Activated CD8-positive, alpha-beta memory T cell treated with anti-CD3 and anti-CD28 coated beads, Interleukin-2, amount 50 U/mL, for 24 hours (primary cell): Measurements from ENCODE around the gene NTRK1.

ENCODE experiments used
- DNase-seq: peaks from one replicate; pipeline ENCODE4 v3.0.0-alpha.2; 2020; ENCODE audit errors: extremely low read depth

Gene NTRK1

GRCh38 chr1:156898161-156898566 is 37.5 kb downstream of the NTRK1 start:
- no peak for DNase-seq

- no peak for DNase-seq
These were observed 38.5 kb downstream of the NTRK1 start for GRCh38 chr1:156898971-156899664.

DNA sequence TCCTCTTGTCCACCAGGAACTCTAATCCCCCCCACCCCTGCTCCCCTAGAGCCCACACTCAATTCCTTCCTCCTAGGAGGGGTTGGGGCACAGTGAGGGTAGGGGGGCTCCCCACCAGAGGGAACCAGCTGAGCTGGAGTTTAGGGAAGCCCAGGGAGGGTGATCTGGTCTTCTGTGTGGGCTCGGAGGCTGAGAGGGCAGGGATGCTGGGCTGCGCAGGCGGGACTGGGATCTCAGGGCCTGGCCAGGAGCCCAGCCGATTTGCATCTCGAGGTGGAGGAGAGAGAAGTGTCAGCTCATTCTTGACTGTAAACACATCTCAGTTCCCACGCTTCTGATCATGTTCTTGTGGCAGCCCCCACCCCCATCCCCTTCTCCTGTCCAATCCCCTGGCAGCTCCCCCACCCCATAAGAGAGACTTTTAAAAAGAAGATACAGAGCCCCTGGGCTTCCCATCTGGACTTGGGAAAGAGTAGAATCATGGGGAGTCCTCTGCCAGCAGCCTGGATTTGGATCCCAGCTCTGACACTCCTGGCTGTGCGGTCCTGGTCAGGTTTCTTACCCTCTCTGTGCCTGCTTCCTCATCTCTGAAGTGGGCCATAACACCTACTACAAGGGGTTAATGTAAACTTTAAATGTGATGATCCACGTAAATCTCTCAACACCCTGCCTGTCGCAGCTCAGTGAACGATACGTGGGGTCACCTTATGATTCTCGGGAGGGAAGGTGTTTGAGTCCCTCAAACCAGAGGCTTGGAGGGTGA is 39.5 kb downstream of the NTRK1 start:
- no peak for DNase-seq

DNA sequence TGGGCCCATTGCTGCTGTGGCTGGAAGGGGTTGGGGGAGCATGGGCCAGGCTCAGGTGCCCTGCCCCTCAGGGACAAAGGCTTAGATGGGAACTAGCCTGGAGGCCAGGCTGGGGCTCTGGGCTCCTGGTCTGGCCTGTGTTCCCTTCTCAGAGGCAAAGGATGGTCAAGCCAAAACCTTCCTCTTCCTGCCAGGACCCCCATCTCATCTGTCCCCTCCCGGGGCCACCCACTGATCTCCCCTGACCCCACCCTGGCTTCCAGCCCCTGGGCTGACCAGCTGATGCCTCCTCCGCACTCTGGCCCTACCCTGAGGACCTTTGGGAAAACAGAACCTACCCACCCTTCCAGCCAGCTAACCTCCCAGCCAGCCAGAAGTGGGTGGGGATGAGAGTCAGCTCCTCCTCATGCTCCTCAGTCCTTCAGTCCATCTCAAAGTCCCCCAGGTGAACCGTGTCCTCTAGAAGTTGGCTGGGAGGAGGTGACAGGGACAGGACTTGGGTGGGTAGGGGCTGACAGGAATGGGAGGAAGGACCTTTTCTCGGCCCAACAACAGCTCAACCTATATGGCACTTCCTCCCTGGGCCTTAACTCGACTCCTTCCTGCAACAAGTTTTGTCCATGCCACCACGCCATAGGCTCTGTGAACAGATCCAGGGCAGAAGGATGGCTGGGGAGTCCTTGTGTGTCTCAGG is 40.4 kb downstream of the NTRK1 start:
- DNase-seq = no peak

DNA sequence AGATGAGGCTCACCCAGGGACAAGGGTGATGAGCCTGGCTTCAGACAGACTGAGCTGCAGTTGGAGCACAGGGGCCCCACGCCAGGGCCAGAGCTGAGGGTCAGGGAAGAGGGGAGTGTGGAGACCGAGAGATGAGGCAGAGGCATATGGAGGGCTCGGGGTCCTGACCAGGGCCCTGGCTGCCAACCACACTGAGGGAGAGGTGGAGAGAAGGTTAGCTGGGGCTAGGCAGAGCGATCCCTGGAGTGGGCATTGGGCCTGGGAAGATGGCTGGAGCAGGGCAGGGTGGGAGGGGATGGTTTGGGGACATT is 40.9 kb downstream of the NTRK1 start:
- DNase-seq = no peak

DNA sequence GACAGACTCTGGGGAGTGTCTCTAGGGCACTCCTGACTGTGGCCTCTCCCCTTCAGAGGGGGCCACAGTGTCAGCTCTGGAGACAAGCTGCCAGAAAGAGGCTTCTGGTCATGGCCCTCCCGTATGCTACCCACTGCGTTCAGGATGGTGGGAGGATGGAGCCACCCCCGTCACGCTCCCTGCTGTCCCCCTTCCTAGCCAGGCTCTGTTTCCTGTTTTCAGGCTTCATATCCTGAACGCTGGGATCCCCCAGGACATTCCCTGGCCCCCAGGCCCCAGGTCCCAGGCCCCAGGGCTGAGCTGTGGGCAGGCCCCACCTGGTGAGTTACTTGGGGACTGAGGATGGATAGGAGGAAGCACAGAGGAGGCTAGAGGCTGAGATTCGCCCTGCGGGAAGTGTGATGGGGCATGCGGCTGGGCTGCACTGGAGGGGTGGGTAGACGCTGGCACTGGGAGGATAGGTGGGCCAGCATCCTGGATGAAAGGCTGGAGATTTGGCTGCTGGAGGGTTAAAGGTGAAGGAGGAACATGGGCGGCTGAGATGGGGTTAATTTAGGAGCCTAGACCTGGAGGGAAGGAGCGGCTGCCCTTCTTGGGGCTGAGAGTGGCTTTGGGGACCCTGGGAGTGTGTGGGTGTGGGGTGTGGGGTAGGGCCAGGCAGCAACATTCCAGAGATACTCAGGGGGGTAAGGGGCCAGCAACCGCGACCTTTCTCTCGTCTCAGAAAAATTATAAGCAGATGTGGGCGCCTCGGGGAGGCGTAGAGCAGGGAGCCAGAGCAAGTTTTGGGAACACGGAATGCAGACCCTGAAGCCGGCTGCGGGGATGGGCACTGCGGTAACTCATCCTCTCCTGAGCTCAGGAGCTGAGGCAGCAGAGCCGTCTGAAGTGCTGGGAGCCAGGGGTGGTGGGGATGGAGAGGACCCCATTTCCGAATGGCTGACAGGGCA is 41.6 kb downstream of the NTRK1 start:
- no peak for DNase-seq

GRCh38 chr1:156903328-156904091 is 42.8 kb downstream of the NTRK1 start:
- DNase-seq = no peak

- no peak for DNase-seq
These were observed 43.7 kb downstream of the NTRK1 start for GRCh38 chr1:156904187-156904959.

DNA sequence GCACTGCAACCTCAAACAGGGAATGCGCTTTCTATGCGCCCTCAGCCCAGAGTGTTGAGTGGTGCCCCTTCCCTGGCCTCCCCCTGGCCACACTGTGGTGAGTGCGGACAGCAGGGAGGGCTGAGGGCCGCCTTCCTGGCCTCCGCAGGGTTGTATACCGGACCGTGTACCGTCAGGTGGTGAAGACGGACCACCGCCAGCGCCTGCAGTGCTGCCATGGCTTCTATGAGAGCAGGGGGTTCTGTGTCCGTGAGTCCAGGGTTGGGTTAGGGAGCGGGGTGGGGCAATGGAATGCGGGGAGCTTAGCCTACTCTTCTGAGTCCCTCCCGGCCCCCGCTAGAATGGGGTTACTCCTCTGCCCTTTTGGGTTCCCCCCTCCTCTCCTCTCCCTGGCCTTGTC is 44.5 kb downstream of the NTRK1 start:
- DNase-seq = no peak

DNA sequence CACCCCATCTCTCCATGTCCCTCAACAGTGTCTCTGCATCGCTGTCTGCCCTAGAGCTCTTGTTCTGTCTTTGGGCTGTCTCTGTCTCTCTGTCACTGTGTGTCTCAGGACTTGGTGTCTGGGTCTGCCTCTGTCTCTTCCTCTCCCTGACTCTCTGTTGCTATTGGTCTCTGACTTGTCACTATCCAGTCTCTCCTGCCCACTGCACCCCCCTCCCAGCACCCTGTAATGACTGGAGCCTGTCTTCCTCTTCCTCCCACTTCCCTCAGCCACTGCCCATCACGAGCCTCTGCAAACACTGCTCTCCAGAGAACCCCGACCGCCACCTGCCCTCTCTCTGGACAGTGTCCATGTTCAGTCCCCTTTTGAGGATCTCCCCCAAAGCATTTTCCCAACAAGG is 45.0 kb downstream of the NTRK1 start:
- DNase-seq = no peak

- DNase-seq = no peak
These were observed 45.7 kb downstream of the NTRK1 start for GRCh38 chr1:156906206-156906906.

GRCh38 chr1:156908541-156908940 is 47.9 kb downstream of the NTRK1 start:
- DNase-seq = no peak

- no peak for DNase-seq
These were observed 48.3 kb downstream of the NTRK1 start for GRCh38 chr1:156908955-156909354.

- no peak for DNase-seq
These were observed 49.0 kb downstream of the NTRK1 start for GRCh38 chr1:156909671-156910070.

DNA sequence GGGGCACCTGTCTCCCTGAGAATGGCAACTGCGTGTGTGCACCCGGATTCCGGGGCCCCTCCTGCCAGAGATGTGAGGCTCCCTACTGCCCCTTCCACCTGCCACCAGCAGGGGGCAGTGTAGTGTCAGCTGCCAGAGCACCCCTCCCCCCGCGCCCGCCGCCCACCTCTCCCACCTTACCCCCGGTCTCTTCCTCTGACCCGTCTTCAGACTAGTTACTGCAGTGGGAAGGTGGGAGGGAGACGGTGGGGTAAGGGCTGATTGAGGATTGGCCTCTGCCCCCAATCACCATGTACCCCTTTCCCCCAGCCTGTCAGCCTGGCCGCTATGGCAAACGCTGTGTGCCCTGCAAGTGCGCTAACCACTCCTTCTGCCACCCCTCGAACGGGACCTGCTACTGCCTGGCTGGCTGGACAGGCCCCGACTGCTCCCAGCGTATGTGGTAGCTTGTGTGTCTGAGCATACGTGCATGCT is 49.7 kb downstream of the NTRK1 start:
- no peak for DNase-seq

DNA sequence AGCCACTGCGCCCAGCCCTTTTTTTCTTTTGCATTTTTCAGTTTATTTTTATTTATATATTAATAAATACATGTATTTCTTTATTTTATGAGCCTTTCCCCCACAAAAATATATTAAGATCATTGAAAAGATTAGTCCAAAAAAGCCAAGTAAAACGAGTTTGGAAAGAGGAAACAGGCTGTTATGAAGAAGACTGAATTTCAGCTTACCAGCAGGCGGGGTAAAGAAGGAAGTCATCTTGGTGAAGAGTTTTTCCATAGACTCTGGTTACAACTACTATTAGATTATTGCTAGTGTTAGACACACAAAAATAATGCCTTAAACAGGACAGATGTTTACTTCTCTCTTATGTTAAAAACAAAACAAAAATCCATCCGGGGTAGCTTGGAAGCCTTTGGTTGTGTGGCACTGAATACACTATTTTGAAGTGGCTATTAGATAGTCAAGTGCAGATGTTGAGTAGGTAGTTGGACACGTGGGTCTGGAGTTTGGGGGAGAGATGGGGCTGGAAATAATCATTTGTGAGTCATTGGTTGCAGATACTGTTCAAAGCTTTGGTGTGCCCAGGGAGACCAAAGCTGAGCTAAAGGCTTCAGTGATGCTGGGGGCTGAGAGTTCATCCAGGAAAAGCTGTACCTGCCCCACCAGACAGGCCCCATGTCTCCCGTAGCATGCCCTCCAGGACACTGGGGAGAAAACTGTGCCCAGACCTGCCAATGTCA is 51.1 kb downstream of the NTRK1 start:
- DNase-seq = no peak

- DNase-seq = no peak
These were observed 51.6 kb downstream of the NTRK1 start for GRCh38 chr1:156912310-156912709.

DNA sequence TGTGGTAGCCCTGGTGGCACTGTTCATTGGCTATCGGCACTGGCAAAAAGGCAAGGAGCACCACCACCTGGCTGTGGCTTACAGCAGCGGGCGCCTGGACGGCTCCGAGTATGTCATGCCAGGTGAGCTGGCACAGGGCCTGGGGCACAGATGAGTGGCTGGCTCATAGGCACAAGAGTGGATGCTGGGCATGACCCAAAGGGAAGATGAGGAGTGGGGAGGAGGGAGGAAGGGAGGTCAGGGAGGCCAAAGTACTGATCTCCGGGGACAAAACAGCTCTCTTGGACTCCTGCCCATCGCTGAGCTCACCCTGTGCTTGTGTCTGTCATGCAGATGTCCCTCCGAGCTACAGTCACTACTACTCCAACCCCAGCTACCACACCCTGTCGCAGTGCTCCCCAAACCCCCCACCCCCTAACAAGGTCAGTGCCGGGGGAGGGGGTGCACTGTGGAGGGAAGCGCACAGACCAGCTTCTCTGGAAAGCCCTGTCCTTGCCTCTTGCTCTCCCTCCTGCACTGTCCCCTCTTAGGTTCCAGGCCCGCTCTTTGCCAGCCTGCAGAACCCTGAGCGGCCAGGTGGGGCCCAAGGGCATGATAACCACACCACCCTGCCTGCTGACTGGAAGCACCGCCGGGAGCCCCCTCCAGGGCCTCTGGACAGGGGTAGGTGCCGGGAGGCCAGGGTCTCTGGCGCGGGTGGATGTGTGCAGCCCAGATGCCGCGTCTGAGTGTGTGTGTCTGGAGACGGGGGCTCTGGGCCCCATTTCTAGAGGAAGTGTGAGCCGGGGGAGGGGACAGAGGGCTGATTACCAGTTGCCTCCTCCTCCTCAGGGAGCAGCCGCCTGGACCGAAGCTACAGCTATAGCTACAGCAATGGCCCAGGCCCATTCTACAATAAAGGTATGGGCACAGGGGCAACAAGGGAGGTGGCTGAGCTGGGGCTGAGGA is 52.5 kb downstream of the NTRK1 start:
- DNase-seq = no peak
